SU-DHL-6 (cell line): ENCODE results near the gene PARN.

Experiments used
- H2AFZ ChIP-seq: fragments of 200-600 bp; sonication (generic); 2 replicates; pipeline ENCODE4 v1.6.1; 2014; ENCODE audit warnings: low read depth, mild to moderate bottlenecking, moderate library complexity, mixed read lengths, antibody characterized with exemption, low read length; ENCODE audit not compliant: severe bottlenecking
- H3F3A ChIP-seq: fragments of 200-600 bp; shearing (Covaris generic); 2 replicates; pipeline ENCODE4 v1.6.0; 2016; ENCODE audit warnings: antibody characterized with exemption, mild to moderate bottlenecking; ENCODE audit not compliant: insufficient read depth
- H3K27ac ChIP-seq: fragments of 200-600 bp; sonication (generic); 2 replicates; pipeline ENCODE4 v1.5.1; 2016; ENCODE audit warnings: low read depth, mild to moderate bottlenecking, low read length, moderate library complexity, mixed read lengths
- H3K27me3 ChIP-seq: fragments of 200-600 bp; sonication (generic), shearing (Covaris generic); 2 replicates; pipeline ENCODE4 v1.6.0; 2014; ENCODE audit warnings: mild to moderate bottlenecking, low read length
- H3K36me3 ChIP-seq: fragments of 200-600 bp; sonication (generic); 2 replicates; pipeline ENCODE4 v1.6.1; 2014; ENCODE audit warnings: mild to moderate bottlenecking, low read length, mixed read lengths
- H3K4me2 ChIP-seq: fragments of 300-600, 200-600 bp; shearing (Covaris generic), sonication (generic); 2 replicates; pipeline ENCODE4 v1.6.0; 2014; ENCODE audit warnings: low read length, low read depth, mild to moderate bottlenecking; ENCODE audit not compliant: poor library complexity, severe bottlenecking
- H3K4me3 ChIP-seq: fragments of 200-600 bp; sonication (generic); 2 replicates; pipeline ENCODE4 v1.5.1; 2014; ENCODE audit warnings: antibody characterized with exemption, low read length, mild to moderate bottlenecking, mixed read lengths; ENCODE audit not compliant: insufficient read depth, poor library complexity, severe bottlenecking
- H3K79me2 ChIP-seq: fragments of 200-600 bp; sonication (generic); 2 replicates; pipeline ENCODE4 v1.6.1; 2014; ENCODE audit warnings: mild to moderate bottlenecking, low read length, moderate library complexity; ENCODE audit not compliant: insufficient read depth
- H3K9ac ChIP-seq: fragments of 200-600 bp; sonication (generic); 2 replicates; pipeline ENCODE4 v1.7.0; 2014; ENCODE audit warnings: mild to moderate bottlenecking, low read length
- H3K9me2 ChIP-seq: fragments of 200-600 bp; sonication (generic); replicated peaks from 2 replicates; pipeline ENCODE4 v1.6.1; 2014; ENCODE audit warnings: low read length; ENCODE audit not compliant: insufficient read depth
- H3K9me3 ChIP-seq: fragments of 200-600 bp; sonication (generic); 2 replicates; pipeline ENCODE4 v1.6.1; 2014; ENCODE audit warnings: low read length, mixed read lengths; ENCODE audit not compliant: insufficient read depth
- H4K20me1 ChIP-seq: fragments of 200-600 bp; sonication (generic); 2 replicates; pipeline ENCODE4 v1.6.1; 2014; ENCODE audit warnings: low read depth, mild to moderate bottlenecking, antibody characterized with exemption, low read length, moderate library complexity, mixed read lengths
- CTCF ChIP-seq: fragments of 200-600 bp; sonication (generic); IDR thresholded peaks from one replicate; pipeline ENCODE4 v1.5.1; 2017; ENCODE audit warnings: antibody characterized with exemption, mild to moderate bottlenecking, low read length, moderate library complexity; ENCODE audit not compliant: insufficient read depth, poor library complexity, severe bottlenecking
- EZH2phosphoT487 ChIP-seq: fragments of 200-600 bp; sonication (generic), shearing (Covaris generic); conservative IDR thresholded peaks from 2 replicates; pipeline ENCODE4 v1.6.1; 2018; ENCODE audit warnings: mild to moderate bottlenecking, antibody characterized with exemption, low read length, moderate library complexity, mixed read lengths

PARN gene

DNA sequence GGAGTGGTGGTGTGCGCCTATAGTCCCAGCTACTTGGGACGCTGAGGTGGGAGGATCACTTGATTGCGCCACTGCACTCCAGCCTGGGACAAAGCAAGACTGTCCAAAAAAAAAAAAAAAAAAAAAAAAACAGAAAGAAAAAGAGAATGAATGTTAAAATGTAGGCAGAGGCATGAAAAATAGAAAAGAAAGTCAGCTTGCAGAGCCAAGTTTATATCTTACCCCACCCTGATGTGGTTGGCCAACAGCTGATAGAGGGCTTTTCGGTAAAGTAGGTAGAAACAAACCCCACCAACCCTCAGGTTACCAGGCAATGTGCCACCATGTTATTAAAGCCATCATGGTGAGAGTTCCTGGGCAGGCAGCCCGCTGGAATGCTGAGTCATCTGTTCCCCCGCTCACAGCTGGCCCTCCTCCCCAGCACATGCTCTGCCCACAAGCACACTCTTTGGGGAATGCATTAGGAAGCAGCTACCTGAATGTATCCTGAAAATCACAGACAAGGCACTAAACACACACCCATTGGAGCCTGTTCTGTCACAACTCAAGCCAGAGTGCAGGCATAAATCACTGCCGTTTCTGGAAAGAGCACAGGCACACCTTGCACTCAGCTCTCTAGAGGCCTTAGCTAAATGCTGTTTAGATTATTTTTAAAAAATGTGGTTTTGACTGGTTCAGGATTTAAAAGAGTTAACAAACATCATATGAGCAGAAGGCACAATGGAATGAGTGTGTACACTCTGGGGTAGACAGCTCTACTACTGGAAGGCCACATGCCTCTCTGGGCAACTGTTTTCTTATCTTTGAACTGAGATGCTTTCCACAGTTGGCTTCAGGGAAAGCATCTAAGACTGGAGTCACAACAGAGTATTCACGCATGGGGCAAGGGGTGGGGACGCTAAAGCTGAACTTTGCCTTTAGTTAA, 128.5 kb downstream of the PARN start:
- no peaks in the 10 kb centered on the region for H4K20me1 ChIP-seq
- no peak for TF ChIP-seq CTCF
- no peak for TF ChIP-seq EZH2phosphoT487
- H2AFZ ChIP-seq, result no peak overlapping the region
- no peak overlapping the region for H3K27ac ChIP-seq
- H3K4me2 ChIP-seq, result no peak overlapping the region
- H3K9ac ChIP-seq, result no peak overlapping the region
- no peaks in the 10 kb centered on the region for H3K36me3 ChIP-seq
- 0 out of 2 replicates have a peak, but pooled peaks cover 4% of the 10 kb centered on the region for H3K79me2 ChIP-seq
- H3K9me2 ChIP-seq, result no peaks in the 10 kb centered on the region
- no peaks in the 10 kb centered on the region for H3F3A ChIP-seq
- H3K27me3 ChIP-seq, result no peaks in the 10 kb centered on the region
- H3K9me3 ChIP-seq, result no peaks in the 10 kb centered on the region
- H3K4me3 ChIP-seq, result no peak overlapping the region

GRCh38 chr16:14500791-14501190, 129.3 kb downstream of the PARN start:
- Histone ChIP-seq H3K79me2 (0 out of 2 replicates have a peak, but pooled peaks cover 10% of the 10 kb centered on the region), H3F3A (no peaks in the 10 kb centered on the region), H3K27me3 (no peaks in the 10 kb centered on the region), H3K36me3 (no peaks in the 10 kb centered on the region), H3K4me2 (no peak overlapping the region), H3K9me3 (no peaks in the 10 kb centered on the region), H3K9ac (no peak overlapping the region), H3K27ac (no peak overlapping the region), H3K4me3 (no peak overlapping the region), H4K20me1 (no peaks in the 10 kb centered on the region), H2AFZ (no peak overlapping the region), H3K9me2 (no peaks in the 10 kb centered on the region)
- TF ChIP-seq CTCF (no peak), EZH2phosphoT487 (no peak)

GRCh38 chr16:14499110-14499509, 130.9 kb downstream of the PARN start:
- Histone ChIP-seq H3K27me3 (no peaks in the 10 kb centered on the region), H4K20me1 (no peaks in the 10 kb centered on the region), H3K27ac (no peak overlapping the region), H3K4me3 (no peak overlapping the region), H3F3A (no peaks in the 10 kb centered on the region), H2AFZ (no peak overlapping the region), H3K9me3 (no peaks in the 10 kb centered on the region), H3K4me2 (no peak overlapping the region), H3K36me3 (no peaks in the 10 kb centered on the region), H3K9me2 (no peaks in the 10 kb centered on the region), H3K9ac (no peak overlapping the region), H3K79me2 (0 out of 2 replicates have a peak, but pooled peaks cover 10% of the 10 kb centered on the region)
- no peak for TF ChIP-seq CTCF
- no peak for TF ChIP-seq EZH2phosphoT487
